HT-29 (cell line): ENCODE data around the gene PSORS1C2. TPM values are rescaled to one million over a fixed set of nuclear protein-coding genes. Genes with fewer than 3 reads are reported as not detected.

Experiments
- DNase-seq: peaks from one replicate; pipeline ENCODE4 v3.0.0-alpha.2; 2015; ENCODE audit warnings: low spot score
- total RNA-seq: library from RNA; depleted of rRNA; stranded (reverse); fragments of >200 nt; shearing (Covaris generic); gene quantifications from 2 replicates; pipeline ENCODE4 v1.2.3, GENCODE V29; 2014

Gene PSORS1C2
- total RNA-seq, 1 experiment from 2014 or later: not detected

DNA sequence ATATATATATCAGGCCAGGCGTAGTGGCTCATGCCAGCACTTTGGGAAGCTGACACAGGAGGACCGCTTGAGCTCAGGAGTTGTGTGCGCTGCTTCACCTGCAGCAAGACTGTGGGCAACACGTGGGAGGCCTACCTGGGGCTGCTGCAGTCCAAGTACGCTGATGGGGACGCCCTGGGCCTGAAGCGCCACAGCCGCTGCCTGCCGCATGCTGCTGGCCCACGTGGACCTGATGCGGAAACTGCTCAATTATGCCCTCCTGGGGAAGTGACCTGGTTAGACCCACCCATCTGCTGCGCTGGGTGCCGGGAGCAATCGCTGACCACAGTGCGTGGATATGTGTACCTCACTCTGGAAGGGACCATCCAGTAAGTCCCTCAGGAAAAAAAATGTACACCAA, 1.8 kb upstream of the PSORS1C2 start:
- no peak for DNase-seq

DNA sequence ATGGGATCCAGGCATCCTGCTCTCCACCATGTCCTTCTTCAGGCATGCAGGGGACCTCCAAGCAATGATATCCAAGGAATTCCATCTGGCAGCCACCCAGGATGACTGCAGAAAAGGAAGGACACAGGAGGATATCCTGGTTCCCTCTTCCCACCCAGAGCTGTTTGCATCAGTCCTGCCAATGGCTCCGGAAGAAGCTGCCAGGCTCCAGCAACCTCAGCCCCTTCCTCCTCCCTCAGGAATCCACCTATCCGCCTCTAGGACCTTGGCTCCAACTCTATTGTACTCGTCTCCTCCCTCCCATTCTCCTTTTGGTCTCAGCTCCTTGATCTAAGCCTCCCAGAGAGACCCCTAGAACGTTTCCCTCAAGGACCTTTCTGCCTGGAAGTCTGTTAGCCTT, 733 bp upstream of the PSORS1C2 start:
- peak; percentile 15 for DNase-seq

DNA sequence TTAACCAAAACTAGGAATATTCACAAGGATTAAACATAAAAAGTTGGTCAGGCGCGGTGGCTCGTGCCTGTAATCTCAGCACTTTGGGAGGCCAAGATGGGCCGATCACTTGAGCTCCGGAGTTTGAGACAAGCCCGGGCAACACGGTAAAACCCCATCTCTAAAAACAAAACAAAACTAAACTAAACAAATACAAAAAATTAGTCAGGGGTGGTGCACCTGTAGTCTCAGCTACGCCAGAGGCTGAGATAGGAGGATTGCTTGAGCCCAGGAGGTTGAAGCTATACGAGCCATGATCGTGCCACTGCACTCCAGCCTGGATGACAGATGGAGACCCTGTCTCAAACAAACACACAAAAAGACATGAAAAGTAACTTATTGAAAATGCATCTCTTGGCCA, 3.2 kb downstream of the PSORS1C2 start:
- DNase-seq: no peak

DNA sequence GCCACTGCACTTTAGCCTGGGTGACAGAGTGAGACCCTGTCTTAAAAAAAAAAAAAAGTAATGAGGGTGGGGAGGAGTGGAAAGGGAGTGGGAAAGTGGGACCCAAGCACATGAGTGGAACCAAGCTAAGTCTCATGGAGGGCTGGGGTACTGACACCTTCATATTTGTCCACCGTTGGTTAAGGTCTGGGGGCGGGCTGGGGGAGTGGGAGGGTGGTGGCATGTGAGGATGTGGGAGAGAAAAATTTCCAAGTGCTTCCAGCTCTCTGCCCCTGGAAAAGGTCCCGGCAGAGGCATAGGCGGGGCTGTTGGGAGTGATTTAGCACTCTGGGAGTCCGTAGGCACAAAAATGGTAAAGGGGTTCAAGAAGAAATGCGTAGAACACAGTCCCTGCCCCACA, 6.1 kb downstream of the PSORS1C2 start:
- DNase-seq: no peak

DNA sequence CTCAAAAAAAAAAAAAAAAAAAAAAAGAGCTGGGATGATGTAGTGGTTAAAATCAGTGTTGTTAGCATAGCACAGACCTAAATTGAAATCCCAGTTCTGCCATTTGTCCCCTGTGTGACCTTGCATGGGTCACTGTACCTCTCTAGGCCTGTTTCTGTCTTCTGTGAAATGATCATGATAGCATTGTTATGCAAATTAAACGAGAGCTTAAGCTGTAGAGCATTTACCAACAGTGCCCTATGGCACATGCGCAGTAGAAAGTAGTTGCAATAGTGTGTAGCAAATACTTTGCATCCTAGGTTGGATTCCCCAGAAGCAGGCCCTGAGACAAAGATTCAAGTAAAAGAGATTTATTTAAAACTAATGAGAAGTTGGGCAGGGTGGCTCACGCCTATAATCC, 7.3 kb downstream of the PSORS1C2 start:
- no peak for DNase-seq

DNA sequence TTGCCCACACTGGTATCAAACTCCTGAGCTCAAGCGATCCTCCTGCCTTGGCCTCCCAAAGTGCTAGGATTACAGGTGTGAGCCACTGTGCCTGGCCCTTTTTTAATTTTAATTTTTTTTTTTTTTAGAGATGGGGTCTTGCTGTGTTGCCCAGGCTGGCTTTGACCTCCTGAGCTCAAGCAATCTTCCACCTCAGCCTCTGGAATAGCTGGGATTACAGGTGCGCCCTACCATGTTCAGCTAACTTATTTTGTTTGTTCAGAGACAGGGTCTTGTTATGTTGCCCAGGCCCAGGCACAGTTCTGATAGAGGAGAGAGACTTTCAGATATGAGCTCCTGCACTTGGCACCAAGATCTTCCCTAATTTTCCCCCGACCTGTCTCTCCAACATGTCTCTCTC, 8.1 kb downstream of the PSORS1C2 start:
- no peak for DNase-seq

DNA sequence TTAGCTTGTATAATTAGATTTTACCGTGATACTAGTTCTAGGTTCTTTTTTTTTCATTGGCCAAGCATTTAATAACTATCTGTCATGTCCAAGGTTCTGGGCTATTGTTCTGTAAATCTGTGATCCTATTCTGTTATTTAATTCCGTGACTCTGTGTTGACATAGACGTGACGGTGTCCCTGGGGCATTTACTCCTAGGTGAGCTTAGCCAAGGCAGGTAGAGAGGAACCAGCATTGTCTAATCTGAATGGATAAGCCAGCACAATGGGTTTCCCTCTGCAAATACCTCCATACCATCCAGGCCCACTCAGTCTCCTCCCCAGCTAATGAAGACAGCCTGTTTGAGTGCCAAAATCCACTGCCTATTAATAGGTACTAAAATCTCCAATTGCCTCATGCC, 9.7 kb downstream of the PSORS1C2 start:
- no peak for DNase-seq

DNA sequence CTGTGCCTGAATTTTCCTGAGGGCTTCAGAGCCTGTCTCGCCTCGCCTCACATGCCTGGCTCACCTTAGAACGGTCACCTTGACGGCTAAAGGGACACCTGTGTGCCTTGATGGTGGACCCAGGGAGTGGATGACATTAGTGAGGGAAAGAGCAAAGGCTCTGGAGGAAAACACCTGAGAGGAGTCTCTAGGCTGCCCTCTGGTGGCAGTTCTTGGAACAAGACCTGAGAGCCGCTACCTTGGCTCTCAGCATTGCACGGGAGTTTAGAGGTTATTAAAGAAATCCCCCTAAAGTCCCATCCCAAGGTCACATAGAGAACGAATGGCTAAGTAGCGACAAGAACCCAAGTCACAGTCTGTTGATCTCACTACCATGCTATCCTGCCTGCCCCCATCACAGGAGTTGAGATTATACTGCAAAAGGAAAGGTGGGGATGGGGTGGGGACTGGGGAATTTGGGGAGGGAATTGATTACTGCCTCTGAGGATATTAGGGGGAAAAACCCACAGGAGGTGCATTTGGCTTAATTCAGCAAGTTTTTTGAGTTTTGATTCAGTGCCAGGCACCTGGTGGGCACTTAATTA, 10.7 kb downstream of the PSORS1C2 start:
- peak; percentile 86 for DNase-seq

DNA sequence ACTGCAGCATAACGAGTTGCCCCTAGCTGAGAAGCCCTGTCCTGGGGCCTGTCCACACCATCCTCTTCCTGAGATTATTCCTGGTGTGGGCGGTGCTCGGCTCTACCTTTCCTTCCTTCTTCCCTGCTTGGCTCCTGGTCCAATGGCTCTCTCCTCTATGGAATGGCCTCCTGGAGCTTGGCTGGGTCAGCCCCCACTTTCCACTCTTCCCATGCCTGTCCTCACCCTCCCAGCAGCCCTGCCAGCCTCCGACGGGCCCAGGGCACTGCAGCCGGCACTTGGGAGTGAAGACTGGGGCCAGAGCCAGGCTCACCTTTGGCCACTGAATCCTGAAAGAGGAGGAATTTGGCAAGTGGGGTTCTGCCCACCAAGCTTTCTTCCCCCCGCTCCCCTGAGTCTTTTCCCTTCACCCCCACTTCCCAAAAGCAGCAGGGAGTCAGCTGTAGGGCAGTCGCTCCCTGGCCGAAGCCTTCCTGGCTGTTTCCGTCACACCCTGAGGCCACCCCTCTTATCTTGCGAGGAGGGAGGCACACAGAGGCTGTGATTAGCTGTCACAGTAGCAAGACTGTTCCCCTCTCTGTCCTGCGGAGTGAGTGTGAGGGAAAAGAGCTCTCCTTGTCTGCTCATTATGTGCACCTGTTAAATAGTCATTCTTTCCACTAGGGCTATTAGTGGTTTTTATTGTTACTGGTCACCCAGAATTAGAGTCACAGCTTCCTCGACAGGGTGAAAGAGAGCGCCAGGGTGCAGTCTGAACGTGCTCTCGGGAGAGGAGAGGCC, 12.3 kb downstream of the PSORS1C2 start:
- DNase-seq: no peak

DNA sequence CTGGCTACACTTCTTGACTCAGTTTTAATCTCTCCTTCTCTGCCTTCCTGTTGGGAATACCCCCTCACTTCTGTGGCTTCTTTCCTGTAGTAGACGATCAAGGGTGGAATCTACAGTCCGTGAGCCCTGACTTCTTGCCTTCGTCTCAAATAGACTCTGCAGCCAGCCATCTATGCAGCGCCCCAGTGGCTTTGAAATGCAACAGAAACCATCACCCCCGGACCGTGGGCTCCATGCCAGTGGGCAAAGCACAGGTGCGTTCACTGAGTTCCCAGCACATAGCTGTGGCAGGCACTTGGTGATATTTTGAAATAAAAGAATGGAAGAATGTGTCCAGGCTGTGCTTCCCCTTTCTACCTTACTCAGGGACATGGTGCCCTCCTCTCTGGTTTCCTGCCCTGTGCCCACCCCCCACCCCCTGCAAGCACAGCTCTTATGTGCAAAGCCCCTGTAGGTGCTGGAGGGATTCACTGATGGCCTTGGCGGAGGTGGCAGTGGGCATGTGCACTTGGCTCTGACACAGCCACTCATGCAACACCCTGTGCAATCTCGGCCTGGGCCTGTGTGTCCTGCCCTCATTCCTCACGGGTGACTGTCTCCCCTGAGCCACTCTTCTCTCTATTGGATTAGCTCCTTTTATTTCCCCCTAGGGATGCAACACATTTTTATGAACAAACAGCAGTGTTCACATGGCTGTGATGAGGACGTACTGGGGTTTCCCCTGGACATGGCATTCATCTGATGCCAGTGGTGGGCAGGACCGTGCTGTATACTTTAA, 13.1 kb downstream of the PSORS1C2 start:
- DNase-seq: no peak

DNA sequence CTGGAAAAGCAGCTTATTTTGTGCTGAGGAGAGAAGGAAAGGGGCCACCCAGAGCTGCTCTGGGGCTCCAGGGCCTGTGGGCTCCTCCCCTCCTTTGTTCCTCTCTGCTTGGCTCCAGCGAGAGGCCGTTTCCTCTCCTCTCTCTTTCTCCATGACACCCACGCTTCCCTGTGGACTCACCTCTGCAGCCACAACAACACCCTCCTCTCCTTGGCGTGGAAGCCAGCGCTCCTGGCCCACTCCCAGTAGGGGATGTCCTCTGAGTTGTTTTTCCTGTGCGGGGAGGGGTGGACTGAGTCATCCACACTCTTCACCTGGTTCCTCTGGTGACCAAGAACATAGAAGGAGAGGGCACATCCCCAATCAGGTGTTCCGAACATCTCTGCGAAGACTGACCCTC, 13.7 kb downstream of the PSORS1C2 start:
- DNase-seq: peak; percentile 50

DNA sequence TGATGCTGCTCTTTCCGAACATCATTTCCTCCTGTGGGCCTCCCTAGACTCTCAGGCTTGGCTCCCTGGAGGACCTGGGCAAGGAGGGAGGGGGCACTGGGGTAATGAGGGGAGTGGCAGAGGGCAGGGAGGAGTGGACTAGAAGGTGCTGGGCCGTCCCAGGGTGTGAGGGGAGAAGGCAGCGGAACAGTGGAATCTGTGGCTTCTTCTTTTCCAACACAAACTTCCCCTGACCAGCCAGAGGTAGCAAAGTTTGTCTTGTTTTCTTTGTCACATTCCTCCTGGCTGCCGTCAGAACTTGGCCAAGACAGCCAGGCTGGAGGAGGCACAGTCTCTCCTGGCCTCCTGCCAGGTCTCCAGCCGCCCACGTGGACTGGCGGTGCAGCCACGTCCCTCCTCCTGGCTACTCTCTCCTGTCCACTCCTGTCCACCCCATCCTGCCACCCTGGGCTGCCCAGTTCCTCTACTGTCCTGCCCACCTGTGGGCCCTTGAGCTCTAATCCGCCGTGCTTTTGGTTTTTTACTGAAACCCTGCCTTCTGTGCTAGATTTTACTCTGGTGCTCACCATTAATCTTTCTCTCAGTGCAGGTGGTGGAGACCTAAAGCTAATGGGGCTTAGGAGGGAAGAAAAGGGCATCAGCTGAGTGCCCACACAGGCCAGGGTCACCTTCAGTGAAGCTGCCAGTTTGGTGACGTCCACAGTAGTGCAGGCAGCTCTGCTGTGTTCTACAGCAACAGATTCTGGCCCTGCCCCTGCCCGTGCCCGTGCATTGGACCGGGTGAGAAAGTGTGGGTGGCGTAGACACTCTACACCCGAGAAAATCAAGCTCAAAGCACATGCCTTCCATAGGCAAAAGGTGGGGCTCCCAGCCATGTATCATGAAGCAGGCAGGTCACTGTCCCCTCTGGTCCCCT, 15.8 kb downstream of the PSORS1C2 start:
- DNase-seq: peak; percentile 88

DNA sequence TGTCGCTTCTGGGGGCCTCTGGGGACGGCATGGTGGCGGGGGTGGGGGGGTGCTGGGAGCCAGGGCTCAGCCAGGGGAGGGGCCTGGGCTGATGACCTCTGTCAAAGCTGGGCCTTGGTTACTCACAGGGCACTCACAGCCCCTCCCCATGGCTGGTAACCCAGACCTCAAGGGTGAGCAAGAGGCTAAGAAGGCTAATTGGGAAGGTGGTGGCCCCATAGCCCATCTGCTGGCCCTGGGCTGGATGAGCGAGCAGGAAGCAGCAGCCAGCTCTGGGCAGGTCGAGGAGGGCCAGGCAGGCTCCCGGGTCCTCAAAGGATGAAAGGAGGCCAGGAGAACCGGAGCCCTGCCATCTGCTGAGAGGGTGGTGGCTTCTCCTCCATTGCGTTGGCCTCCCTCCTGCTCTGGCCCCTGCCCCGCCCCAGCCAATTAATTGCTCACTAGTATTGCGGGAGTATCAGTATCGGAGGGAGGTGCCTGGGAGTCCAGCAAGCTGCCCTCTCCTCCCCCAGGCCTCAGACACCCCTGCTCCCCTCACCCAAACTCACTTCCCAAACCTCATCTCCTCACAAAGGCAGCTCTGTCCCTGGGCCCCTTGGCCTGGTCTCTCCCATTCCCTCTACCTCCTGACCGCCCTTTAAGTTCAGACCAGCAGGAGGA, 17.6 kb downstream of the PSORS1C2 start:
- DNase-seq: no peak

DNA sequence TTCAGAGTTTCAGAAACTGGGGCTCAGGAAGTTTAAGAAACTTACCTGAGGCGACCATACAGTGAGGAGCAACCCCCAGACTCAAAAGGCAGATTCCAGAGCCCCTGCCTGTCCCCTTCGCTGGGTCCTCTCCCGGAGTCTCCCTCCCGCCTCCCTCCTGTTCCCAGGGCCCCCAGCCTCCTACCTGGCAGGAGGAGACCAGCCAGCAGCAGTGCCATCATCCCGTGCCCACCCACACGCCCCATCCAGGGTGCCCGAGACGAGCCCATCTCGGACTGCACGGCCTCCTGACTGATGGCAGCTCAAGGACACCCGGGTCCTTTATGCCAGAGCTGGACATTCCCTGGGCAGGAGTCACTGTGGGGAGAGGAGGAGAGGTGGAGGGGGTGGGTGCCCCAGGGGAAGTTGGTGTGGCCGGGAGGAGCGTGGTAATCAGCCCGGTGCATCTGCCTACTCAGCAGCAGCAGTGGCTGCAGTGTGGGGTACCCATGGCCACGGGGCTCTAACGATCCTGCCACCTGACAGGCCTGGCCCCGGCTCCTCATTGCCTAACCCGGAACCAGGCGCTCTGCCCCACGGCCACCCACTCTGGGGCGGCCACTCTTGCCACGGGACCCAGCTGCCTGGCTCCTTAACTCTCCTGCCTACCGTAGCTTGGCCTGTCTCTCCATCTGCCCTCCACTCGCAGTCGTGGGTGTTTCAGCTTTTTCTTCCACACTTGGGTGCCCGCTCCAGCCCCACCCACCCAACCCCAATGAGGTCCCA, 18.5 kb downstream of the PSORS1C2 start, which contains the start of gene CDSN:
CDSN (minus strand) TSS at position 296 of the 765 bp plus-strand sequence; CDS start at position 269, 27 bp downstream.
- DNase-seq: no peak

DNA sequence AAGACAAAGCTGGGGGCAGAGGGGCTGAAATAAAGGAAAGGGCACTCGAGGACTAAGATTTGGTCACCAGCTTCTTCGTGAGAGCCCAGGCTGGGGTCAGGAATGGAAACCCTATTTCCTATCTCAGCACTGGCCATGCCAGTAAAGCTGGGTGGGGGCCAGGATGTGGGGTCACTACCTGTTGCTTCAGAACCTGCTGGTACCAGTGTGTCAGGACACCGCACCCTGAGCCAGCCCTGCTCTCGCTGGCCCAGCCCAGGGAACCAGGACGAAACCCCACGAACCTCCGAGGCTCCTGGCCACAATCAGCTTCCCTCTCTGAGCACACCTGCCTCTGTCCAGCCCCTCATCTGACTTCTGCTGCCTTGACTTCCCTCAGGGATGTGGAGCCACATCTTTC, 20.7 kb downstream of the PSORS1C2 start:
- no peak for DNase-seq

DNA sequence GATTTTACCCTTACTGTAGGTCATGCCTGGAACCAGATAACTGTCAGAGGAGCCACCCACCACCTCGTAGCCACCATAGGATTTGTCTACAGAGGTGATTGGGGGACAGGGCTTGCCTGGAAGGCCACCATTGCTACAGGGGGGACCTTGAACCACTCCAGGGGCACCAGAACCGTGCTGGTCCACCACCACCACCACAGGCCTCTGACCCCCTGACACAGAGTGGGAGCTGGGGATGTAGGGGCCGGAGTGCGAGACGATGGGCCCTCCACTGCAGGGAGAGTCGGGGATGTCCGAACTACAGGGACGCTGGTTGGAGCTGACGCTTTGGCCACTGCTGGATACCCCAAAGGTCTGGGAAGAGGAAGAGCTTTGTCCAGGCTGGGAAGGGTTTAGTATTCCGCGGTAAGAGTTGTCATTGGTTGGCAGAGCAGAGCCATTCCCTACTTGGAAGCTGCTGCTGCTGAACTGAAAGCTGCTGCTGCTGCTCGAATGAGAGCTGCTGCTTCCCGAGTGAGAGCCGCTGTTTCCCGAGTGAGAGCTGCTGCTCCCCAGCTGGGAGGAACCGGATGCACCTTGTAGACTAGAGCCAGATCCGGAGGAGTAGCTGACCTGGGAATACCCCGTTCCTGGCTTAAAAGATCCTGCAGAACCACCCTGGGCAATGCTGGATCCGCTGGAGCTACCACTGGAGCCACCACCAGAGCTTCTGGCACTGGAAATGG, 22.0 kb downstream of the PSORS1C2 start:
- no peak for DNase-seq

DNA sequence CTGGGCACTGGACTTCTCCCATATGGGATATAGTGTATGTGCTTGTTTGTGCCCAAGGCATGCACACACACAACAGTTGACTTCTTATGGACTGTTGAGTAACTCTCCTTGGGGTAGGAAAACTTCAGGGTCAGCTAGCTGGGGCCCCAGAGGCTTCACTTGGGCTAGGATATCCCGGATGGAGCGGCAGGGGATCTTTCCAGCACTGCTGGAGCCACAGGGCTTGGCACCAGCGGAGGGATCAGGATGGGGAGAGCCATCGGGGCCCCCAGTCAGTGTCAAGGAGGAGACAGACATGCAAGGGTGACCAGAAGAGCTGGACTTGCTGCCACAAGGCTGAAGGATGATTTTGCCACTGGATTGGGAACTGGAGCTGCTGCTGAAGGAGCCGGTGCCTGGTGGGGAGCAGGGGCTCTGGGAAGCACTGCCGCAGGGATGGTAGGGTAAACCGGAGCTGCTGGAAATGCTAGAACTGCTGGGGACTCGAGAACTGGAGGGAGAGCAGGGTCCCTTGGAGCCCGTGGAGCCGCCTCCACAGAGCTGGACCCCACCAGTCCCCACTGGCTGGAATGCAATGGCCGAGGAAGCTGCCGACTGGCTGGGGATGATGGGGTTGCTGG, 22.8 kb downstream of the PSORS1C2 start:
- DNase-seq: no peak

DNA sequence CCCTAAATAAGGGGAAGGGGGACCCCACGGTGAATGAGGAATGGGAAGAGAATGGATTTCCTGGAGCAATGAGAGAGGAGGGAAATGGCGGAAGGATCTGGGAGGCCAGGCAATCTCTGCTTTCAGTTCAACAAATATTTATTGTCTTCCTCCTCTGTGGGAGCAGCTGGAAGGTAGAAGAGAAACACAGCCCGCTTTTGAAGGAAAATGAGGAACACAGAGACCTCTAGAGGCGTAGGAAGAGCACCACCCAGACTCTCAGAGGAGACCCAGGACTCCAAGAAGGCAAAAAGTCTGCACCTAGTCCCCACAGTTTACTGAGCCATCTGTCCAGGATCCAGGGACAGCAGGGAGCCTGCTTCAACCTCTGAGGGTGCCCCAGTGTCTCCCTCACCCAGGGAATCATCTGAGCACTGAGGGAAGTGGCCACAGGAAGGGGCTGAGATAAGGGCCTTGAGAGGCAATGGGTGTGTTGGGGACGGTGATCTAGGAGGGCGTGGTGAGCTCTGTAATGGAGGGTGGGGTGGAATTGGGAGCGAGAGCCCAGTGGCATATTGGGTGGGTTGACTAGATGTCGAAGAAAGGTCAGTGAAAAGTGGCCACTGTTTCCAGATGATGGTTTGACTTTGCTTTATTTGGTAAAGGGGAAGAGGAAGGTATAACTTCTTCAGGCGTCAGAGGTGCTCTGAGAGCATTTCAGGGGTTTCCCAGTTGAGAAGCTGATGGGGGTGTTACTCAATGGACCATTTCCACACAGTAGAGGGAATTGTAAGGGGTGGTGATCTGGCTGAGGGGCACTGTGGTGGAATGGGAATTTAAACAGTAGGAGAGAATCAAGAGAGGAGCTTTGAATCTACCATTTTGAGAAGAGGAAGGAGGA, 23.7 kb downstream of the PSORS1C2 start:
- peak; percentile 74 for DNase-seq
